HepG2 (cell line): ENCODE measurements around the gene AGPAT2. TPM values are rescaled to one million over a fixed set of nuclear protein-coding genes. Genes with fewer than 3 reads are reported as not detected.

ENCODE experiments used
- CREM ChIP-seq, 2 experiments: sonication (generic) in 1 of 2; formaldehyde crosslinking in 1 of 2; IDR thresholded peaks; 2 replicates each; pipeline versions ENCODE4 v1.4.0 to v1.6.1; 2016 to 2020; ENCODE audit warnings: antibody characterized with exemption in 1 of 2, mild to moderate bottlenecking in 1 of 2, missing genetic modification reagents in 1 of 2
- ELF3 ChIP-seq: IDR thresholded peaks from 2 replicates; pipeline ENCODE4 v1.6.1; 2016; ENCODE audit warnings: missing genetic modification reagents, missing compliant biosample characterization
- FOXK2 ChIP-seq: fragments of 450-650 bp; IDR thresholded peaks from 2 replicates; pipeline ENCODE4 v1.6.1; 2016
- GFI1 ChIP-seq: sonication (generic); formaldehyde crosslinking; IDR thresholded peaks from 2 replicates; pipeline ENCODE4 v1.5.0; 2020; ENCODE audit warnings: missing genetic modification reagents, mild to moderate bottlenecking, borderline replicate concordance
- HINFP ChIP-seq: sonication (generic); formaldehyde crosslinking; IDR thresholded peaks from 2 replicates; pipeline ENCODE4 v1.4.0; 2020; ENCODE audit warnings: low read depth, mild to moderate bottlenecking, missing genetic modification reagents
- HNF4G ChIP-seq, 2 experiments: sonication (generic) in 1 of 2; formaldehyde crosslinking in 1 of 2; IDR thresholded peaks; 2 replicates each; pipeline versions ENCODE4 v1.4.0 to v1.6.1; 2011 to 2020; ENCODE audit warnings: borderline replicate concordance in 2 of 2, low read depth in 2 of 2, mild to moderate bottlenecking in 2 of 2, low read length in 1 of 2, missing genetic modification reagents in 1 of 2, moderate library complexity in 1 of 2
- MAFK ChIP-seq, 2 experiments: IDR thresholded peaks in 1 of 2; conservative IDR thresholded peaks in 1 of 2; 2 replicates each; pipeline ENCODE4 v1.6.1; 2011; ENCODE audit warnings: improper control_type of control experiment in 2 of 2, low read length in 2 of 2
- MEIS2 ChIP-seq: sonication (generic); formaldehyde crosslinking; IDR thresholded peaks from 2 replicates; pipeline ENCODE4 v1.9.0; 2021; ENCODE audit warnings: mild to moderate bottlenecking, missing genetic modification reagents
- MXI1 ChIP-seq: IDR thresholded peaks from 3 replicates; pipeline ENCODE4 v1.6.1; 2012; ENCODE audit warnings: low read depth, low read length, inconsistent platforms, borderline replicate concordance
- NBN ChIP-seq: fragments of 450-650 bp; conservative IDR thresholded peaks from 2 replicates; pipeline ENCODE4 v1.6.1; 2017
- NR1H2 ChIP-seq: sonication (generic); formaldehyde crosslinking; IDR thresholded peaks from 2 replicates; pipeline ENCODE4 v1.8.1; 2022; ENCODE audit warnings: low read depth, missing genetic modification reagents, borderline replicate concordance
- ONECUT2 ChIP-seq: sonication (generic); formaldehyde crosslinking; IDR thresholded peaks from 2 replicates; pipeline ENCODE4 v1.4.0; 2020; ENCODE audit warnings: missing genetic modification reagents
- PAF1 ChIP-seq: IDR thresholded peaks from 2 replicates; pipeline ENCODE4 v1.6.1; 2016; ENCODE audit warnings: missing genetic modification reagents, missing compliant biosample characterization
- RFXANK ChIP-seq: IDR thresholded peaks from 2 replicates; pipeline ENCODE4 v1.6.1; 2016
- TMF1 ChIP-seq: sonication (generic); formaldehyde crosslinking; IDR thresholded peaks from 2 replicates; pipeline ENCODE4 v1.8.1; 2022; ENCODE audit warnings: low read depth, missing genetic modification reagents
- ZBTB2 ChIP-seq: sonication (generic); formaldehyde crosslinking; IDR thresholded peaks from 2 replicates; pipeline ENCODE4 v1.8.0; 2022; ENCODE audit warnings: low read depth, missing genetic modification reagents
- ZFP1 ChIP-seq: IDR thresholded peaks from 2 replicates; pipeline ENCODE4 v1.6.1; 2016
- ZFYVE20 ChIP-seq: sonication (generic); formaldehyde crosslinking; IDR thresholded peaks from 2 replicates; pipeline ENCODE4 v1.8.0; 2023; ENCODE audit warnings: low read depth, mild to moderate bottlenecking, moderate library complexity, missing genetic modification reagents, borderline replicate concordance
- ZNF10 ChIP-seq: sonication (generic); formaldehyde crosslinking; IDR thresholded peaks from 2 replicates; pipeline ENCODE4 v1.4.0; 2020; ENCODE audit warnings: mild to moderate bottlenecking, low read depth, missing genetic modification reagents, borderline replicate concordance
- ZNF20 ChIP-seq: sonication (generic); formaldehyde crosslinking; IDR thresholded peaks from 2 replicates; pipeline ENCODE4 v1.4.0; 2020; ENCODE audit warnings: mild to moderate bottlenecking, moderate library complexity, missing genetic modification reagents
- ZNF205 ChIP-seq: IDR thresholded peaks from 2 replicates; pipeline ENCODE4 v1.6.1; 2018; ENCODE audit warnings: missing biosample characterization, missing genetic modification reagents
- ZNF224 ChIP-seq: sonication (generic); formaldehyde crosslinking; IDR thresholded peaks from 2 replicates; pipeline ENCODE4 v1.5.0; 2020; ENCODE audit warnings: mild to moderate bottlenecking, missing genetic modification reagents
- ZNF34 ChIP-seq: sonication (generic); formaldehyde crosslinking; IDR thresholded peaks from 2 replicates; pipeline ENCODE4 v1.4.0; 2020; ENCODE audit warnings: mild to moderate bottlenecking, missing genetic modification reagents, borderline replicate concordance
- ZNF382 ChIP-seq: sonication (generic); formaldehyde crosslinking; IDR thresholded peaks from 2 replicates; pipeline ENCODE4 v1.5.0; 2020; ENCODE audit warnings: missing genetic modification reagents, mild to moderate bottlenecking, borderline replicate concordance
- ZNF446 ChIP-seq: sonication (generic); formaldehyde crosslinking; IDR thresholded peaks from 2 replicates; pipeline ENCODE4 v1.5.0; 2020; ENCODE audit warnings: mild to moderate bottlenecking, missing genetic modification reagents
- ZNF552 ChIP-seq: sonication (generic); formaldehyde crosslinking; IDR thresholded peaks from 2 replicates; pipeline ENCODE4 v1.9.0; 2022; ENCODE audit warnings: missing genetic modification reagents, mild to moderate bottlenecking, borderline replicate concordance
- ZNF558 ChIP-seq: sonication (generic); formaldehyde crosslinking; IDR thresholded peaks from 2 replicates; pipeline ENCODE4 v1.9.0; 2022; ENCODE audit warnings: mild to moderate bottlenecking, missing genetic modification reagents, borderline replicate concordance
- ZNF562 ChIP-seq: sonication (generic); formaldehyde crosslinking; IDR thresholded peaks from 2 replicates; pipeline ENCODE4 v1.8.0; 2022; ENCODE audit warnings: missing genetic modification reagents, borderline replicate concordance
- ZNF724P ChIP-seq: sonication (generic); formaldehyde crosslinking; IDR thresholded peaks from 2 replicates; pipeline ENCODE4 v1.8.0; 2022; ENCODE audit warnings: missing genetic modification reagents, borderline replicate concordance
- ZNF740 ChIP-seq: sonication (generic); formaldehyde crosslinking; IDR thresholded peaks from 2 replicates; pipeline ENCODE4 v1.4.0; 2020; ENCODE audit warnings: missing genetic modification reagents
- ZNF780A ChIP-seq: sonication (generic); formaldehyde crosslinking; IDR thresholded peaks from 2 replicates; pipeline ENCODE4 v1.8.0; 2022; ENCODE audit warnings: mild to moderate bottlenecking, missing genetic modification reagents, moderate library complexity
- polyA plus RNA-seq, 8 experiments: library from polyadenylated mRNA; depleted of rRNA in 3 of 8; stranded (reverse) in 7 of 8; unstranded in 1 of 8; fragments of >200 nt; fragmentation: Illumina TruSeq in 4 of 8; extraction: Trizol in 4 of 8; gene quantifications; 2 replicates each; pipeline versions ENCODE4 v1.2.1 to v1.2.3, GENCODE V29; 2011 to 2016; ENCODE audit warnings: low read depth in 4 of 8, missing spikeins in 1 of 8, mixed read lengths in 1 of 8; ENCODE audit not compliant: insufficient read depth in 1 of 8
- total RNA-seq, 5 experiments: library from RNA; depleted of rRNA; stranded (reverse); fragments of >200 nt; fragmentation: Illumina TruSeq; extraction: Trizol; gene quantifications; 2 replicates each; pipeline ENCODE4 v1.2.3, GENCODE V29; 2016; ENCODE audit warnings: low read depth in 1 of 5

AGPAT2 gene
- total and polyA plus RNA-seq, 2 of the 13 experiments (the other 11 are each of a cell fraction or from before 2014, with no cell fraction given), result 3.9 to 25.8 TPM

- TF ChIP-seq ZNF446 (CRISPR knock-in tag) (no peak), FOXK2 (no peak), ZNF724P (no peak), RFXANK (no peak), ZNF20 (CRISPR knock-in tag) (no peak), ZNF562 (no peak), NR1H2 (CRISPR knock-in tag) (no peak), ZFP1 (CRISPR knock-in tag) (no peak), ZNF10 (CRISPR knock-in tag) (no peak), ZBTB2 (CRISPR knock-in tag) (no peak), NBN (no peak), ZNF780A (CRISPR knock-in tag) (no peak), ZFYVE20 (CRISPR knock-in tag) (no peak), ZNF552 (CRISPR knock-in tag) (no peak), ZNF34 (CRISPR knock-in tag) (no peak), MAFK (conservative IDR thresholded peaks at IDR 0.05 in 1 of 2, IDR thresholded peaks at IDR 0.05 in 1 of 2; ENCODE audit: low read length in 2 of 2) (no peak), ZNF224 (no peak), CREM (IDR thresholded peaks at IDR 0.05) (no peak), CREM (CRISPR knock-in tag; IDR thresholded peaks at IDR 0.05) (no peak), ONECUT2 (CRISPR knock-in tag) (no peak), TMF1 (CRISPR knock-in tag) (no peak), ZNF558 (no peak), ZNF205 (no peak), MXI1 (peak; percentile 17; the same call in 1 of the 3 replicates), ELF3 (CRISPR knock-in tag) (peak; percentile 41; the same call in 1 of the 2 replicates), HNF4G (IDR thresholded peaks at IDR 0.05; ENCODE audit: borderline replicate concordance, low read depth, low read length) (no peak), HNF4G (CRISPR knock-in tag; IDR thresholded peaks at IDR 0.05; ENCODE audit: borderline replicate concordance, low read depth) (no peak), PAF1 (CRISPR knock-in tag) (no peak), ZNF382 (CRISPR knock-in tag) (no peak), HINFP (no peak), ZNF740 (CRISPR knock-in tag) (no peak), GFI1 (CRISPR knock-in tag) (no peak), MEIS2 (CRISPR knock-in tag) (no peak)
Observed at GRCh38 chr9:136674786-136675349, 12.4 kb downstream of the AGPAT2 start (continued).
